Transverse colon (tissue), 4 donors: Measurements from ENCODE around the gene VPS35L. TPM values are rescaled to one million over a fixed set of nuclear protein-coding genes. Genes with fewer than 3 reads are reported as not detected.

Experiments used
- DNase-seq: peaks from one replicate; pipeline ENCODE4 v3.0.0-alpha.2; 2019
- H3K27ac ChIP-seq, 4 donors: fragments of 200-600 bp; sonication (generic); 2 replicates each; pipeline ENCODE4 v1.5.1; 2016 to 2018; ENCODE audit warnings: inconsistent platforms in 4 of 4
- H3K27me3 ChIP-seq: fragments of 200-600 bp; sonication (generic); 2 replicates; pipeline ENCODE4 v1.5.1; 2017; ENCODE audit warnings: inconsistent platforms
- H3K36me3 ChIP-seq, 4 donors: fragments of 200-600 bp; sonication (generic); 2 replicates each; pipeline ENCODE4 v1.5.1; 2017 to 2019; ENCODE audit warnings: inconsistent platforms in 4 of 4
- H3K4me1 ChIP-seq, 4 donors: fragments of 200-600 bp; sonication (generic); 2 replicates each; pipeline ENCODE4 v1.5.1; 2017 to 2020; ENCODE audit warnings: inconsistent platforms in 4 of 4
- H3K4me3 ChIP-seq, 4 donors: fragments of 200-600 bp; sonication (generic); 1 replicate in 1 of 4; 2 replicates in 3 of 4; pipeline versions ENCODE4 v1.5.1 to v1.6.1; 2017 to 2019; ENCODE audit warnings: inconsistent platforms in 4 of 4
- H3K9me3 ChIP-seq, 2 donors: fragments of 200-600 bp; sonication (generic); 2 replicates each; pipeline ENCODE4 v1.5.1; 2017 to 2019; ENCODE audit warnings: inconsistent platforms in 2 of 2
- CTCF ChIP-seq, 5 experiments: fragments of 200-600 bp in 3 of 5; fragments of 450-650 bp in 2 of 5; sonication (generic) in 3 of 5; IDR thresholded peaks; 1 replicate in 2 of 5; 2 replicates in 3 of 5; pipeline ENCODE4 v1.5.1; 2016 to 2017; ENCODE audit warnings: antibody characterized with exemption in 5 of 5, inconsistent platforms in 3 of 5, mild to moderate bottlenecking in 2 of 5, moderate library complexity in 1 of 5
- EP300 ChIP-seq: sonication (generic); formaldehyde crosslinking; IDR thresholded peaks from one replicate; pipeline ENCODE4 v1.6.1; 2017; ENCODE audit warnings: antibody characterized with exemption, low read depth
- POLR2A ChIP-seq: fragments of 450-650 bp; IDR thresholded peaks from one replicate; pipeline ENCODE4 v1.6.1; 2016; ENCODE audit warnings: antibody characterized with exemption, mild to moderate bottlenecking, moderate library complexity
- POLR2AphosphoS5 ChIP-seq, 3 donors: sonication (generic); formaldehyde crosslinking; IDR thresholded peaks; one replicate each; pipeline ENCODE4 v1.6.1; 2016; ENCODE audit warnings: antibody characterized with exemption in 3 of 3
- WGBS, 2 donors: methylation state at CpG; one replicate each; pipeline ENCODE4 v1.1.5; 2018; ENCODE audit warnings: low coverage in 1 of 2; 5-methylcytosine and 5-hydroxymethylcytosine counted together
- in situ Hi-C, 4 donors: fragments of 200-750 bp; cut with MboI; loops; one replicate each; pipeline versions ENCODE4 v1.15.0 to v1.15.1; 2017; ENCODE audit warnings: low sequenced_read_pairs in 3 of 4, low pct_ligation_motif_present in 1 of 4, low pct_unique_long_range_greater_than_20kb in 1 of 4
- intact Hi-C: fragments of 100-400 bp; cut with DNase I; formaldehyde crosslinking; loops from one replicate; pipeline ENCODE4 v1.15.1; 2023; ENCODE audit warnings: low total_unique reads
- total RNA-seq, 4 donors: library from RNA; depleted of rRNA; stranded (reverse); fragments of >200 nt; gene quantifications; one replicate each; pipeline ENCODE4 v1.1.0, GENCODE V29; 2016

Gene VPS35L
- total RNA-seq, 4 donors from 2014 or later: 40.0 to 89.8 (median 51.5) TPM

- Histone ChIP-seq H3K27ac (no peak overlapping the region), H3K27me3 (no peaks in the 10 kb centered on the region), H3K4me3 (no peak overlapping the region), H3K4me1 (peaks cover 0 to 7% (median 6%) of the 10 kb centered on the region in 4 donors), H3K9me3 (no peaks in the 10 kb centered on the region), H3K36me3 (no peaks in the 10 kb centered on the region)
- intact Hi-C loops: loop anchor here (10.0 kb wide), 1 partner anchor 174 kb away; the partner anchor contains the start of gene GPRC5B
- WGBS, 2 donors: 70 to 81% methylated on average over 2 to 13 of the region's 13 CpGs
- in situ Hi-C loops: loop anchor here in 1 of 4 donors (25.0 kb wide), 1 partner anchor 176 kb away; the partner anchor contains the start of gene GPRC5B
- TF ChIP-seq POLR2AphosphoS5 (IDR thresholded peaks at IDR 0.05): no peak
- no peak for TF ChIP-seq CTCF (IDR thresholded peaks at IDR 0.05)
- TF ChIP-seq EP300: no peak
- TF ChIP-seq POLR2A: no peak
- DNase-seq: no peak
Measured at GRCh38 chr16:19710991-19711545, 155.6 kb downstream of the VPS35L start.

- Histone ChIP-seq H3K27me3 (no peaks in the 10 kb centered on the region), H3K36me3 (no peaks in the 10 kb centered on the region), H3K4me1 (peaks cover 5 to 13% (median 11%) of the 10 kb centered on the region in 4 donors), H3K9me3 (no peaks in the 10 kb centered on the region), H3K27ac (no peak overlapping the region), H3K4me3 (no peak overlapping the region)
- intact Hi-C loops (loop anchor here (10.0 kb wide), 1 partner anchor 173 kb away; the partner anchor contains the start of gene GPRC5B), in situ Hi-C loops (loop anchor here in 1 of 4 donors (25.0 kb wide), 1 partner anchor 176 kb away; the partner anchor contains the start of gene GPRC5B)
- no peak for DNase-seq
- 93 to 100% methylated on average over 2 to 12 of the region's 12 CpGs for WGBS, 2 donors
- TF ChIP-seq POLR2AphosphoS5 (IDR thresholded peaks at IDR 0.05): no peak
- no peak for TF ChIP-seq CTCF (IDR thresholded peaks at IDR 0.05)
- TF ChIP-seq POLR2A: no peak
- TF ChIP-seq EP300: no peak
Measured at GRCh38 chr16:19711643-19712042, 156.1 kb downstream of the VPS35L start.

- H3K9me3 ChIP-seq: no peaks in the 10 kb centered on the region
- H3K4me3 ChIP-seq: no peak overlapping the region
- H3K27me3 ChIP-seq: no peaks in the 10 kb centered on the region
- TF ChIP-seq EP300: no peak
- TF ChIP-seq CTCF (IDR thresholded peaks at IDR 0.05): no peak
- TF ChIP-seq POLR2A: no peak
- no peak for TF ChIP-seq POLR2AphosphoS5 (IDR thresholded peaks at IDR 0.05)
- DNase-seq: no peak
- no peaks in the 10 kb centered on the region for H3K36me3 ChIP-seq
- WGBS, 2 donors: 67 to 93% methylated on average over 1 to 11 of the region's 11 CpGs
- in situ Hi-C loops: loop anchor here in 1 of 4 donors (25.0 kb wide), 1 partner anchor 175 kb away; the partner anchor contains the start of gene GPRC5B
- peaks cover 9 to 21% (median 18%) of the 10 kb centered on the region in 4 donors for H3K4me1 ChIP-seq
- H3K27ac ChIP-seq: no peak overlapping the region
- intact Hi-C loops: loop anchor here (10.0 kb wide), 1 partner anchor 172 kb away; the partner anchor contains the start of gene GPRC5B
Measured at GRCh38 chr16:19712418-19713058, 157.0 kb downstream of the VPS35L start.

GRCh38 chr16:19713697-19714096 lies 158.2 kb downstream of the VPS35L start:
- no peaks in the 10 kb centered on the region for H3K36me3 ChIP-seq
- H3K4me1 ChIP-seq: peaks cover 9 to 25% (median 20%) of the 10 kb centered on the region in 4 donors
- WGBS, 2 donors: 67 to 79% methylated on average over 3 to 6 of the region's 6 CpGs
- TF ChIP-seq POLR2A (no peak), EP300 (no peak), POLR2AphosphoS5 (IDR thresholded peaks at IDR 0.05) (no peak), CTCF (IDR thresholded peaks at IDR 0.05) (no peak)
- no peak overlapping the region for H3K4me3 ChIP-seq
- no peak for DNase-seq
- no peaks in the 10 kb centered on the region for H3K9me3 ChIP-seq
- in situ Hi-C loops (loop anchor here in 1 of 4 donors (25.0 kb wide), 1 partner anchor 174 kb away; the partner anchor contains the start of gene GPRC5B), intact Hi-C loops (loop anchor here (10.0 kb wide), 1 partner anchor 171 kb away; the partner anchor contains the start of gene GPRC5B)
- H3K27ac ChIP-seq: no peak overlapping the region
- H3K27me3 ChIP-seq: no peaks in the 10 kb centered on the region
